ENCODE measurements around the gene ABCG4.
"Not testable (repeated sequence)": the region's sequence is repeated elsewhere in the genome, so short reads cannot be mapped to it uniquely, and the experiment has no call there.

Gene ABCG4

DNA sequence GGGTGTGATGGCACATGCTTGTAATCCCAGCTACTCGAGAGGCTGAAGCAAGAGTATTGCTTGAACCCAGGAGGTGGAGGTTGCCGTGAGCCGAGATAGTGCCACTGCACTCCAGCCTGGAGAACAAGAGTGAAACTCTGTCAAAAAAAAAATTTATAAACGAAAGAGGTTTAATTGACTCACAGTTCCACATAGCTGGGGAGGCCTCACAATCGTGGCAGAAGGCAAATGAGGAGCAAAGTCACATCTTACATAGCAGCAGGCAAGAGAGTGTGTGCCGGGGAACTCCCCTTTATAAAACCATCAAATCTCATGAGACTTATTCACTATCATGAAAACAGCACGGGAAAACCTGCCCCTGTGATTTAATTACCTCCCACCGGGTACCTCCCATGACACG lies 35.5 kb downstream of the ABCG4 start:
- DNase-seq (ENCODE audit: low read depth), result not testable (repeated sequence)

DNA sequence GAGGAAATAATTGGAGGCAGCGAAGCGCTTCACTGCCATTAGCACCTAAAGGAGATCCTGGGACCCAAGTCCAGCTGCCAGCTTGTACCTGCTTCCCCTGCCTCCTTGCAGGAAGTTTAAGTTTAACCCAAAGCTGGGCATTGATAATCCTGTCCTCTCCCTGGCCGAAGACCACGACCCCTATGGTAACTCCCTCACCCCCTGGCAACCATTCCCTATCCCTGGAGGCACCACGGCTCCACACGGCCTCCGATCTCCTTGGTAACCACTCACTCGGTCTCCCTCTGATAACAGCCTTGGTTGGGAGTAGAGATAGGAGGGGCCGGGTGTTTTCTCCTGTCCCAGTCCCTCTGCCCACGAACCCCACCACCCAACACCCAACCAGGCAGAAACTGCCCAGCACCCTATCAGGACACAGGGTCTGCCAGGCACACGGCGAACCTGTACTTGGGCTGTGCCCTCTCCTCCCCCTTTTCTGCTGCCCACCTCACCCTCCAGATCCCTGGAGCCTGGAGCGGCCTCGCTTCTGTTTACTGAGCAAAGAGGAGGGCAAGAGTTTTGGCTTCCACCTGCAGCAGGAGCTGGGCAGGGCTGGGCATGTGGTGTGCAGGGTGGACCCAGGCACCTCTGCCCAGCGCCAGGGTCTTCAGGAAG lies 37.3 kb downstream of the ABCG4 start:
- no peak for DNase-seq (ENCODE audit: low read depth)

DNA sequence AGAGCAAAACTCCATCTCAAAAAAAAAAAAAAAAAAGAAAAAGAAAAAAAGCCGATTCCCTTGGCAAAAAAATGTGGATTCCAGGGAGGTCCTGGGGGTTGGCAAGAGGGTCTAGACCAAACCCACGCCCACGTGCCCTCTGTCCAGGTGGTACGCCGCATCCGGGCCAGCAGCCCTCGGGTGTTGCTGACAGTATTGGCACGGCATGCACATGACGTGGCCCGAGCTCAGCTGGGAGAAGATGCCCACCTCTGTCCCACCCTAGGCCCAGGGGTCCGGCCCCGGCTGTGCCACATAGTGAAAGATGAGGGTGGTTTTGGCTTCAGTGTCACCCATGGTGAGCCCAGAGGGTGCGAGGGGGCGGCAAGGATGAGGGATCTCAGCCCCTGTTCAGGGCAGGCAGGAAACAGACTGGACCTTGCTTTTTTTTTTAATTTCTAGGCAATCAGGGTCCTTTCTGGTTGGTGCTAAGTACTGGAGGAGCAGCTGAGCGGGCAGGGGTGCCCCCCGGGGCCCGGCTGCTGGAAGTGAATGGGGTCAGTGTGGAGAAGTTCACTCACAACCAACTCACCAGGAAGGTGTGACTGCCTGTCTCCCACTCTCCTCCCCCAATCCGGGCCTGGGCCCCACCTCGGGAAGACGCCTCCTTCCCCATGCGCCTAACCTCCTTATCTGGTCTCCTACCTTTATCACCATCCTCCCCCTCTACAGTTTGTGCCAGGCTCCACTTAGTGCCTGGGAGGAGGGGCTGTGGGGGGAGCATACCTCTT lies 38.5 kb downstream of the ABCG4 start:
- DNase-seq (ENCODE audit: low read depth), result no peak

DNA sequence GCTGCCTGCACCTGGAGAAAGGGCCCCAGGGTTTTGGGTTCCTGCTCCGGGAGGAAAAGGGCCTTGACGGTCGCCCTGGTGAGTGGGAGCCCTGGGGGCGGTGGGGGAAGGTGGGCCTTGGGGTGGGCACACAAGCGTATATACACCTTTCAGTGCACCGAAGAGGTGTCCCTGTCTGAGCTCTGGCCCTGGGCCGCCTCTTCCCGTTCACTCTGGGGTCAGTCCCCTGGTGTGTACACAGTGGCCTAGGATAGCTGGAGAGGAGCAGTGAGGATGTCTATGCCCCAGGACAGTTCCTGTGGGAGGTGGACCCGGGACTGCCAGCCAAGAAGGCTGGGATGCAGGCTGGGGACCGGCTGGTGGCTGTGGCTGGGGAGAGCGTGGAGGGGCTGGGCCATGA lies 39.2 kb downstream of the ABCG4 start:
- no peak for DNase-seq (ENCODE audit: low read depth)

DNA sequence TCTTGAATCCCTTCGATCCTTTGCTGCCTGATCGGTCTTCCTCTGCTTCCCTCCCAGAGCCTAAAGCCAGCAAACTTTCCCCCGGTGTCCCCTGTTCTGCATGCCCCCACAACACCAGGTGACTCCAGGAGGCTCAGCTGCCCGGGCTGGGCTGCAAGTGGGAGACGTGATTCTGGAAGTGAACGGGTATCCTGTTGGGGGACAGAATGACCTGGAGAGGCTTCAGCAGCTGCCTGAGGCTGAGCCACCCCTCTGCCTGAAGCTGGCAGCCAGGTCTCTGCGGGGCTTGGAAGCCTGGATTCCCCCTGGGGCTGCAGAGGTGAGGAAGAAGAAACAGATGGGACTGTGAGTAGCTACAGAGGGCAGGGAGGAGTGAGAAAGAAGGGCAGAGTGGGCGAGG lies 40.0 kb downstream of the ABCG4 start:
- no peak for DNase-seq (ENCODE audit: low read depth)

DNA sequence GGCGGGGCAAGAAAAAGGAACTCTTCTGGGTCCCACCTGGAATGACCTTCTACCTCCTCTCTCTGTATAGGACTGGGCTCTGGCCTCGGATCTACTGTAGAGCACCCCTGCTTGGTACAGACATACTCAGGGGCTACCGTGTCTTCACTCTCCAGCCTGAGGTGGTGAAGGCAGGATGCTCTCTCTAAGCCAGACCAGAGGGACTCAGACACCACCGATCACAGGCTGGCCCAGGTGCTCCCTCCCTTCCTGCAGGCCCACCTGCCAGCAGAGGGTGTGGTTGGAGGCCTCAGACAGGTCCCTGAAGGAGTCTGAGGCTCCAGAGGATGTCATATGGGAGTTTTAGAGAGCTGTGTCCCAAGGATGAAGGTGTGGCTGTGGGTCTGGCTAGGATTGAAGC lies 40.5 kb downstream of the ABCG4 start:
- DNase-seq (ENCODE audit: low read depth), result no peak

DNA sequence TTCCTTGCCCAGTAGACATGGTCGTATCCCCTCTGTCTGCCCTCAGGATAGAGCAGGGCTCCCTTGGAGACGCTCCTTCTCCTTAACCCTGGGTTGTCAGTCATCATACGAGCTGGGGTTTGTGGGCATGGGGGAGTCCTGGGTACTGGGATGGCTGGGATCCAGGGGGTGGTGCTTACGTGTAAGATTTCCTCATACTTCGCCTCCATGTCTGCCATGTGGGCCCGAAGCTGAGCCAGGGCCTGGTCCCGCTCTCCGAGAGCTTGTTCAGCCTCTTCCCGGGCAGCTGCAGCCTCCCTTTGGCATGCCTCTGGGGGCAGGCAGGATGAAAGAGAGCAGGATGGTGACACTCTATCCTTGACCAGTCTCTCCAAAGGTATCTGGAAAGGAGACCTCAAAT lies 41.7 kb downstream of the ABCG4 start:
- no peak for DNase-seq (ENCODE audit: low read depth)

DNA sequence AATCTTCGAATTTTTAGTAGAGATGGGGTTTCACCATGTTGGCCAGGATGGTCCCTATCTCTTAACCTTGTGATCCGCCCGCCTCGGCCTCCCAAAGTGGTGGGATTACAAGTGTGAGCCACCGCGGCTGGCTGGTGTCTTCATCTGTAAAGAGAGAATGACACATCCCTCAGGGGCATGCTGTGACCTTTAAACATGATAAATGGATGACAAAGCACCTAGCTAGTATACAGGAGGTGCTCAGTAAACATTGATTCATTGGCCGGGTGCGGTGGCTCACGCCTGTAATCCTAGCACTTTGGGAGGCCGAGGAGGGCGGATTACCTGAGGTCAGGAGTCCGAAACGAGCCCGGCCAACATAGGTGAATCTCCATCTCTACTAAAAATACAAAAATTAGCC lies 42.4 kb downstream of the ABCG4 start:
- not testable (repeated sequence) for DNase-seq (ENCODE audit: low read depth)

DNA sequence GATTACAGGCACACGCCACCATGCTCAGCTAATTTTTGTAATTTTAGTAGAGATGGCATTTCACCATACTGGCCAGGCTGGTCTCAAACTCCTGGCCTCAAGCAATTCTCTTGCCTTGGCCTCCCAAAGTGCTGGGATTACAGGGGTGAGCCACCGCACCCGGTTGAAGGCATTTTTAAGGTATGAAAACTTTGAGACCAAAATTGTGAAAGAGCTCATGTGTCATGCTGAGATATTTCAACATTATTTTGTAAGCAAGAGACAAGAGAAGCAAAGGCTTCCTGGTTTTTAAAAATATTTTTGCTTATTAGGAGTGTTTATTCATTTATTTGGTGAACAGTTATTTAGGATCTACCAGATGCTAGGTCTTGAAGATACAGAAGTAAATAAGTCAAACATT lies 43.3 kb downstream of the ABCG4 start:
- DNase-seq (ENCODE audit: low read depth), result no peak

DNA sequence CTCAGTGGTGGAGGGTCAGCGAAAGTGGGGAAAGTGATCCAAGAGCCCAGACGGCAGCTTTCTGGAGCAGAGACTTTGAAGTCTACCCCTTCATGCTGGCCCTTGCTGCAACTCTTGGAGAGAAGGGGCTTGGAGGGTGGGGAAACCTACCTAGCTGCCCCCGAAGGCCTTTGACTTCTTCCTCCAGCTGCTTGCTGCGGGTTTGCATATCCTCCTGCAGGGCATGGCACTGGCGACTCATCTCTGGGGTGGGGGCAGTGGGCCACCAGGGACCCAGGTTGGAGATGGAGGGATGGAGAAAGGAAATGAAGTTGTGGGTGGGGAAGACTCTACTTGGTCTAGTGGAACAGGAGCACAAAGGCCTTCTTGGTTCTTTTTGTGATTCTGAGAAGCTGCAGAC lies 44.1 kb downstream of the ABCG4 start:
- no peak for DNase-seq (ENCODE audit: low read depth)

DNA sequence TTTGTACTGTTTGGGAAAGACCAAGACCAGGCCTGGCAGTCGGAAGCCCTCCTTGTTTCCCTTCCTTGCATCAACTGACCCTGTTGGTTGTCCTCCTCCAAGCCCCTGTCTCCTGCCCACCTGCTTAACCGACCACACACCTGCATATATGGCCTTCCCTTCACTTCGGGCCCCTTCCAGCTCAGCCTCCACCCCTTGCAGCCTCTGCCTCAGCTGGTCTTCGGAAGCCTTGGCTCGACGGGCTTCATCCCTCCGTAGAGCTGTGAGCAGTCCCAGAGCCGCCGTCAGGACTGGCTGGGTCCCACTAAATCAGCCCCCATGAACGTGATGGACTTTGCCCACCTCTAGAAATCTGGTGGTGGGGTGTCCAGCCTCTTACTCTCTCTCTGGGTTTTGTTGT lies 44.8 kb downstream of the ABCG4 start:
- DNase-seq (ENCODE audit: low read depth), result no peak

DNA sequence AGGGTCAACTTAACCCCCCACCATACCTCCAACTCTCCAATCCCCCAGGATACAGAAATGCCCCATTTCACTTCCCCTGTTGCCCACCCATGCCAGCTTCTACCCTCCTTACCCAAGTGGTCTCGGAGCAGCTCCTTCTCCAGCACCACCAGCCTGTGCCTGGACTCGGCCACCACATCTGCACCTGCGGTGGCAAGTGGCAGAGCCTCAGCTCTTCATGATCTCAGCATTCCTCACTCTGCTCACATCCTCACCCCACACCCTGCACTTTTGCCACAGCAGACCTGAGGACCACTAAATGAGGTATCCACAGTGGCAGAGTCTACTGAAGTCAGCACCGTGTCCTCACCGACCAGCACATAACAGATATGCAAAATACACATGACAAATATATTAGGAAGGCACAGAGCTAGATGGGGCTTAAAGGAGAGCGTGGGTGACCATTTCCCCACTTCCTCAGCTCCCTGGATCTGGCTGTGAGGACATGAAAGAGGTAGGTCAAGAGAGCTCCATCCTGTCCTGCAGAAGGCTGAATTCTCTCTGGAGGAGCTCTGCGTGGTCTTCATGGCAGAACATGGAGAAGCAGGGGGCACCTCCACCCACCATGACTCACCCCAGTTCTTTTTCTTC lies 46.1 kb downstream of the ABCG4 start:
- DNase-seq (ENCODE audit: low read depth), result no peak

DNA sequence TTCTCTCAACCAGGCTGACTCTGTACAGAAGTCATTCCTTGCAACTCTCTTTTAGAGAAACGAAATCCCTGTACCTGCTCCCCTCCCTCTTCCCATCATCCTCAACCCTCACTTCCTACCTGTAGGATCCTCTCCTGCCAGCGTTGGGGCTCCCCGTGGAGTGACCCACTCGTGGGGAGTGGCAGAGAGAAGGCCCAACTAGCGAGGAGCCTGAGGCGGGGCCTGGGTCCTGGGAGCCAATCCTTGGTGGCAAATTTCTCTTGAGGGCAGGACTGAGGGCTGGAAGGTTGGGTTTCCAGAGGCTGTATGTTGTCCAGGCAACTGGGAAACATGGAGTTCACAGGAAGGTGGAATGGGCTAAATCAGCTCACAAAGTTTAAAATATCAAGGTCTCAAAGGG lies 46.8 kb downstream of the ABCG4 start:
- no peak for DNase-seq (ENCODE audit: low read depth)

DNA sequence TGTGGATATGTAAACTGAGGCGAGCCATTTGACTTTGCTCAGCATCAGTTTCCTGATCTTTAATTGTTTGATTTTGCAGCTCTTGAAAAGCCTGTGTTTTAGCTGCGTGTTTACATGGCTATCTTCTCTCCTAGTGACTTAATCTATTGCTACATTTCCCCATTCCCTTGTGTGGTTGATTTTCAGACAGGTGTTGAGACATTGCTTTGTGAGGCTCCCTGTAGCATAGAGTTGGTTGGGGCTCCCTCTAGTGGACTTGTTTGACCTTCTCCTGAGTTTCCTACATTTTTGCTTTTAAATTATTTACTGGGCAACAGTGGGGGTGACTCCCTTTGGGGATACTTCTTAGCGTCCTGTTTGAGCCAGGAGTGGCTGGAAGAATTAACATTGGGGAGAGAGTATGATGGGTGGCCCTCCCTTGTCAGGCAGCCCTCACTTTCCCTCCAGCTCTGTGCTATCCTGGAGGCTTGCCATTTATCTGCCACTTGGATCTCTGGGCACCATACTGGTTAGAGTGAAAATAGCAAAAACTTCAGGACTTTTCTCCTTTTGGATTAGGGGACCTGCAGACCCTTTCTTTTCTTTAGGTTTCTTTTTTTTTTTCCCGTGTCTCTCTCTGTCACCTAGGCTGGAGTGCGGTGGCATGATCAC lies 48.1 kb downstream of the ABCG4 start:
- peak; percentile 62 for DNase-seq (ENCODE audit: low read depth)

DNA sequence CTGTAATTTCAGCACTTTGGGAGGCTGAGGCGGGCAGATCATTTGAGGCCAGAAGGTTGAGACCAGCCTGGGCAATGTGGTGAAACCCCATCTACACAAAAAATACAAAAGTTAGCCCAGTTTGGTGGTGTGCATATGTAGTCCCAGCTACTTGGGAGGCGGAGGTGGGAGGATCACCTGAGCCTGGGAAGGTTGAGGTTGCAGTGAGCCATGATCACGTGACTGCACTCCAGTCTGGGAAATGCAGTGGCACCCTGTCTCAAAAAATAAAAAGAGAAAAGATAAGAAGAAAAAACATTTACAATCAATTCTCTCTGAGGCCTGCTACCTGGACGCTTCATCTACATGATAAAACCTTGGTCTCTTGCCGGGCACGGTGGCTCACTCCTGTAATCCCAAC lies 50.1 kb downstream of the ABCG4 start:
- no peak for DNase-seq (ENCODE audit: low read depth)

DNA sequence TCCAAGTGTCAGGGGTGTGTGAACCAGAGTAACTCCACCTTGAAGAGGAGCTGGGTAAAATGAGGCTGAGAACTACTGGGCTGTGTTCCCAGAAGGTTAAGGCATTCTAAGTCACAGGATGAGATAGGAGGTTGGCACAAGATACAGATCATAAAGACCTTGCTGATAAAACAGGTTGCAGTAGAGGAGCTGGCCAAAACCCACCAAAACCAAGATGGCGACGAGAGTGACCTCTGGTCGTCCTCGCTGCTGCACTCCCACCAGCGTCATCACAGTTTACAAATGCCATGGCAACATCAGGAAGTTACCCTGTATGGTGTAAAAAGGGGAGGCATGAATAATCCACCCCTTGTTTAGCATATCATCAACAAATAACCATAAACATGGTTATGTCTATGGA lies 52.4 kb downstream of the ABCG4 start:
- DNase-seq (ENCODE audit: low read depth), result not testable (repeated sequence)

DNA sequence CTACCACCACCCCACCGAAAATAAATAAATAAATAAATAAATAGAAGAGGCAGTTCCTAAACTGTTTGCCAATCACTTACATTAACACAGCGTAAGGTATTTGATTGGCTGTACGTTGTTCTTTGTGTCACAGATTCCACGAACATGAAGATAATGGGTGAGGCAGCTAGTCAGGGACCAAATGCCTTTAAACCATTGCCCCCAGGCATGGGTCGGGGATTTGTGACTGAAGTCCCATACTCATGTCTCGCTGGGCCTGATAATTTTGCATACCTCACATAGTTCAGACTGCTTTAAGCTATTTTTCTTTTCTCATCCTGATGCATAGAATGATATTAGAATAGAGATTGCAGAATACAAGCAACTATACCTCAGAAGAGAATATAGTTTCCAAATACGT lies 53.7 kb downstream of the ABCG4 start:
- no peak for DNase-seq (ENCODE audit: low read depth)

DNA sequence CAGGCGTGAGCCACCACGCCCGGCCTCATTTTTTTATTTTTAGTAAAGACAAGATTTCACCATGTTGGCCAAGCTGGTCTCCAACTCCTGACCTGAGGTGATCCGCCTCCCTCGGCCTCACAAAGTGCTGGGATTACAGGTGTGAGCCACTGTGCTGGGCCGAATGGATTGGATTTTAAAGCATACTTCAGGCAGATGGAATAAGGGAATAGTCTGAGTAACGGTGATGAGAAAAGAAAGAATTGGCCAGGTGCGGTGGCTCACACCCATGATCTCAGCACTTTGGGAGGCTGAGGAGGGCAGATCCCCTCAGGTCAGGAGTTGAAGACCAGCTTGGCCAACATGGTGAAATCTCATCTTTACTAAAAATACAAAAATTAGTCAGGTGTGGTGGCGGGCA lies 55.2 kb downstream of the ABCG4 start:
- DNase-seq (ENCODE audit: low read depth), result no peak

DNA sequence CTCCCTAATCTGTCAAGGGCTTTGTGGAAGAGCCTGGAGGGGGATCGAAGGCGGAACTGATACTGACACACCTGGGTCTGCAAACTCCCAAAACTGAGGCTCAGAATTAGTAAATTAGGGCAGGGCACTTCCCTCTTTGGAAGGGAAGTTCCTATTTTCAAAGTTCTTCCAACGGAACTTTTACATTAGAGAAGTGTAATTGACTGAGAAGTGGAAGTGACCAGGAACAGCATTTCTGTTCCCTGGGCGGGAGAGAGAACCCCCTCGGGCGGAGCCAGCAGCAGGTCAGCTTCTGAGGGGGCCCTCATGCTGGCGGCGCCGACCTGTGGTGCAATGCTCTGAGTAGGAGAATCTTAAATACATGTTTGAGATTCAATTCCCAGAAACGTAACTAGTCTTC lies 56.2 kb downstream of the ABCG4 start:
- no peak for DNase-seq (ENCODE audit: low read depth)

DNA sequence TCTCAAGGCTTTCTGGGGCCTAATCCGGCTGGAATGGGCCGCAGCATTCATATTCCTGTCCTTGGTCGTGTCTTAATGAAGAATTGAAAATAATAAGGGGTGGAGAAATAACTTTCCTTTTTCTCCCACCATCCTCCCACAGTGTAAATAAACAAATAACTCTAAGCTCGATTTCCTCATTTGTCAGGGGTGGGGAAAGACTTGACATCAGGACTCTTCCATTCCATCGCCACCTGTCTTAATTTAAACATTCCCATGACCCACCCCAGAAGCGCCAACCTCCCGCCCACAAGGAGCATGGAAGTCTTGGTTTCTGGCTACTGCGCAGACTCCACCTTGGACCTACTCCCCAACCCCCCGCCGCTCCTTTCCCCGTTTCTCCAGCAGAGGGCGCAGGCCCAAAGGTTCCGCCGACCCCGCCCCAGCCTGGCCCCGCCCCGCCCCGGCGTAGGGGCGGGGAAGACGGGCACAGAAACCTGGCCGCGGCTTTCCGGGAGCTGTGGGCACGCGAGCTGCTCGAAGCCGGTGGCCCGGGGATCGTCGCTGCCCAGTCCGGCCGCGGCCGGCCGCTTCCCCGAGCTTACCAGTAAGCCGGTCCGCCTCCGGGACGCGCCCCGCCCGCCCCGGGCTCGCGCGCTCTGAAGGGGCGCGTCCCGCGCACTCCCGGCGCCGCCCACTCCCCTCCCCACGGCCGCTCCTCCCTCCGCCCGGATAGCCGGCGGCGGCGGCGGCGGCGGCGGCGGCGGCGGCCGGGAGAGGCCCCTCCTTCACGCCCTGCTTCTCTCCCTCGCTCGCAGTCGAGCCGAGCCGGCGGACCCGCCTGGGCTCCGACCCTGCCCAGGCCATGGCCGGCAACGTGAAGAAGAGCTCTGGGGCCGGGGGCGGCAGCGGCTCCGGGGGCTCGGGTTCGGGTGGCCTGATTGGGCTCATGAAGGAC lies 57.0 kb downstream of the ABCG4 start, which contains the start of gene CBL:
Gene CBL (plus strand): TSS at position 766 of the 937 bp plus-strand sequence. CDS start 79 bp downstream, at position 845.
- DNase-seq (ENCODE audit: low read depth), result peak; percentile 98

DNA sequence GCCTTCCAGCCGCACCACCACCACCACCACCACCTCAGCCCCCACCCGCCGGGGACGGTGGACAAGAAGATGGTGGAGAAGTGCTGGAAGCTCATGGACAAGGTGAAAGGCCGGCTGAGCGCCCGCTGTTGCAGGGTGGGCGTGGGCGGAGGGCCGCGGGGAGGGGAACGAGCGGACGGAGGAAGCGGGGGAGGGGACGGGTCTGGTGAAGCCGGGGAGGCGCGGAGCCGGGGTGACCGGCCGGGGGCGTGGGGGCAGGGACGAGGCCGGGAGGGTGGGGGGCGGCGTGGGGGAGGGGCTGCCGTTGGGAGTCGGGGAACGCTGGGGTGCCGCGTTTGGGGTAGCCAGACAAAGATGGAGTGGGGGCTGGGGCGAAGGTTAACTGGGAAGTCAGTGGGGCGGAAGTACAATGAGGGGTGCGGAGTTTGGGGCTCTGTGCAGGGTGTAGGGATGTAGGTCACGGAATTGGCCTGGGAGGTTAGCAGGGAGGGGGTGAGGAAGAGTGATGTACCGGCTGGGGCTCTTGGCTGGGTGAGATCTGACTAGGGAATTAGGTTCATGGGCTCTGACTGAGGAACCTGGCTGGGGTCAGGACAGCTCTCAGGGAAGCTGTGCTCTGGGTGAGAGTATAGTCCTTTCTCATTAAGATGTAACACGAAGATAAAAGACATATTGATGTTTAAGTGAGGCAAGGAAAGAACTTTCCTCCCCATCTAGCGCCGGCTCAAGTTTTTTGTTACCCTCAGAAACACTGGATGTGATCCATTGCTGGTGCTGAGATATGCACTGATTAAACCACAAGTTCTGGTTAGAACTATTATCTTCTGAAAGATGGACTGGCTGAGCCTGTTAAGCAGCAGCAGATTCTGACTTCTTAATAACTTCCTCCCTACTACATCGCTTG lies 57.9 kb downstream of the ABCG4 start:
- peak; percentile 36 for DNase-seq (ENCODE audit: low read depth)
